NCI-H1694 treated with DMSO at 0.1 percent for 48 hours (cell line): ENCODE results near the gene TNFSF18.
"Not testable (repeated sequence)": the region's sequence is repeated elsewhere in the genome, so short reads cannot be mapped to it uniquely, and the experiment has no call there.

Experiments
- DNase-seq: peaks from one replicate; lab custom pipeline; 2025; lab: John Stamatoyannopoulos, UW

TNFSF18 gene, protein sequence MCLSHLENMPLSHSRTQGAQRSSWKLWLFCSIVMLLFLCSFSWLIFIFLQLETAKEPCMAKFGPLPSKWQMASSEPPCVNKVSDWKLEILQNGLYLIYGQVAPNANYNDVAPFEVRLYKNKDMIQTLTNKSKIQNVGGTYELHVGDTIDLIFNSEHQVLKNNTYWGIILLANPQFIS

DNA sequence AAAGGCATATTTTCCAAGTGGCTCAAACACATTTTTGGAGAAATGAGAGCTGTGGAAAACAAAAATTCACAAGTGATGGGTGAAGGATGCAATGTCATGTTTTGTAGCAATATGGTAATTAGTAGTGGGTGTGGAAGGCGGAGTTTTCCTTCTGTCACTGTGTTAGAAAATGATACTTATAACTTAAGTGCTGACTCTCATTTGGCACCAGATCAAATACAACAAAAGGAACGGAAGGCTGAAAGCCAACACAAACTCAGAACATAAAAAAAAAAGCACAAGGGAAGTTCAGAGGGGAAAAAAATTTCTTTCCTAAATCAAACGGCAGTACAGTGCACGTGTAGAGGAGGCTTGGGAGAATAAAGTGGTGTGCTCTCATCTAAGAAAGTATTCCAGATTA lies at the start of gene TNFSF18:
TNFSF18 (minus strand) TSS at position 77 of the 400 bp plus-strand sequence; CDS start at position 32, 45 bp downstream.
- no peak for DNase-seq

DNA sequence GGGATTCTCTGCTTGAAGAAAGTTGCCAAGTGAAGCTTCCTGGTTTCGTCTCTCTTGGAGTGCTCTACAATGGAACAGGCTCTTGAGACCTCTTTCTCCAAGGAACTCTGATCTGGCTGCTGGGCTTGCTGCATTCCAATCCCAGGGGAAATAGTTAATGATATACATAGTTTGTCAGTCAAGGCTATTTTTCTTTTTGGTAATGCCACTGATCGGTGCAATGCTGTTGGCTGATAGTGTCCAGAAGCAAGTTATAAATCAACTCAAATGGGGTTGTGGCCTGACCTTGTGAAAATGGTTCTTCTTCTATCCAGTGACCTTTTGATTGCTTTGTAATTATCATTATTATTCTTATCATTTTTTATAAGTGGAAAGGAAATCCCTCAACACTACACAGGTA lies 48.4 kb upstream of the TNFSF18 start:
- no peak for DNase-seq

DNA sequence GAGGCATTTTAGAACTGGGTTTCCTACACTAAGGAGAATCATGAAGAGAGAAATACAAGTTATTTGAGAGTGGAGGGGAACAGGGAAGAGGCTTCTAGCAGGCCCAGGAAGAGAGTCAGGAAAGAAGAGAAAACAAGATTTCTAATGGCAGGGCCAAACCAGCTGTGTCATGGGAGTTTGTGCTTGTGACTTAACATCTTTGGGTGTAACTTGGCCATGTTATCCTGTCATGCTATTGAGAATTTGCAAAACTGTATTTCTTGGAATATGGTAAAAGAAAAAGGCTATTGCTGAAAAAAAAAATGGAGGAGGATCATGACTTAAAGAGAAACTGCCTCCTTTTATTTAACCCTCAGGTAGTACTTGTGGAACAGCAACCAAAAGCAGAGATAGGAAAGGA lies 47.4 kb upstream of the TNFSF18 start:
- no peak for DNase-seq

DNA sequence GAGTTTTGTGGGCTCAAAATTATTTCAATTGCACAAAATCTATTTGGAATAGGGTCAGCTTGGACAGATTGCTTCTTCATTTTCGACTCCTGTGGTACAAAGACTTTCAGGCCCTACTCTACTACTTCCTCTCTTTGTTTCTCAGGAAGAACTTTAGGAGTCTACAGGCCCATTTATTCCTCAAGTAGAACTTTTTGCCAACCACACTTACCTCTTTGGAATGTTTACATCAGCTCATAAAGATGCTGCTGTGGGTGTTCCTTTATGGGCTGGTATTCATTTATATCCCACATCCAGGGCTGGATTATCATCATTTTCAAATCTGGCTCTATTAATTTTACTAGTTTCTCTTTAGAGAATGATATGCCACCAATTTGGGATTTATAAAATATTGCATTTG lies 46.3 kb upstream of the TNFSF18 start:
- DNase-seq = no peak

DNA sequence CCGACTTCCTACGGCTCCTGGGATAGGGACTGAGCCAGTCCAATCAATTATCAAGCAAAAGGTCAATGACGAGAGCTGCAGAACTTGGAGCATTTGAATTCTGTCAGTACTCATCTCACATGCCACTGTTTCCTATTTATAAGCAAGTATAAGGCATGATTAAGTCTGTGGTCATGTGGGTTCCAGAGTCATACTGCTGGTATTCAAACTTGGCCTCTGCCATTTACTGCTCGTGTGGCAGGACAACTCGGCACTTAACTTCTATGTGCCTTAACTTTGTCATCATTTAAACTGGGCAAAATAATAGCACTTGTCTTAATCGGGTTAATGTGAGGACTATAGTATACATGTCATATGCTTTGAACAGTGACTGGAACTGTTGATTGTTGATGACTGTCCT lies 44.9 kb upstream of the TNFSF18 start:
- no peak for DNase-seq

DNA sequence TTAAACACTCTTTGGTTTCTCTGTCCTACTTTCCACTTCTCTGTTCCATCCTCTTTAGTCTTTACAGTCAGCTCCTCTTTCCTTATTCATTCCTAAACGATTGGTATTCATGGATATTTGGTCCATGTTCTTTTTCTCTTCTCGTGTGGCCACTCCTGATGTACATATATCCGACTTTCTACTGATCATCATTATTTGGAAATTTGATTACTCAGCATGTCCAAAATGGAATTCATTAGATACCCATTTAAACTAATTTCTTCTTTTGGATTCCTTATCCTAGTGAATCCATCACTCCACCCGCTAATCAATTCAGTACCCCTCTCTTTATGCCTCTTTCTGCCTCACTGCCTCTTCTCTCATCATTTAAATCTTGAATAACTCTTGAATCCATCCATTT lies 43.8 kb upstream of the TNFSF18 start:
- DNase-seq = no peak

DNA sequence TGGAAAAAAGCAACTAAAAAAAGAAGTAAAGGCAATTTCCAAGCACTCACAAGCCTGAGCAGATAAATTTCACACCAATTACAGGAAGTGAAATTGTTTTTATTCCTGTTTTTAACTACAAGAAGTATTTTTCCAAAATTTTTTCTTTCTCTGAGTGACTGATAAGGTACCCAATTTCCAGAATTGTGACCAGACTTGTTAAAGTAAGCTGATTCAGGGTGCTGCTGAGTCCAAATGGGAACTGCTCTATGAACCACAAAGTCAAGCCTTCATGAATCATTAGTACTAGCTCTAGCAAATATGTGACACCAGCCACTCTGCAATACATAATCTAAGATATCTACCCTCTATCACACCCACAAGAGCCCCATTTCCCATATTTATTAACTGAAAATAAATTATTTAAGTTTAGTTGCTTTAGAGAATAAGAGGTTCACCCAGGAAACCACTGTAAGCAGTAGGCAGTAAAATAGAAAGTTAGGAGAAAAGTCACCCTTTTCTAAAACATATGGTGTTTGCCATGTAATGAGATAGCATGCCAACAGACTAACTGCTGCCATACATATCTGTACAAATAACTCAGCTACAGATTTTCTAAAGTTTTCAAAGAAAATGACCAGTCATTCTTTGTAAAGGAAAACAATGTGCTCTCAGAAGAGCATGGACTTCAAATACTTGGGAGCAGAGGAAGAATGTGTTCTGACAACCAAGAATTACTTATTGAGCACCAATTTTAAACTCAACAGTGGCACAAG lies 43.1 kb upstream of the TNFSF18 start:
- DNase-seq = no peak

DNA sequence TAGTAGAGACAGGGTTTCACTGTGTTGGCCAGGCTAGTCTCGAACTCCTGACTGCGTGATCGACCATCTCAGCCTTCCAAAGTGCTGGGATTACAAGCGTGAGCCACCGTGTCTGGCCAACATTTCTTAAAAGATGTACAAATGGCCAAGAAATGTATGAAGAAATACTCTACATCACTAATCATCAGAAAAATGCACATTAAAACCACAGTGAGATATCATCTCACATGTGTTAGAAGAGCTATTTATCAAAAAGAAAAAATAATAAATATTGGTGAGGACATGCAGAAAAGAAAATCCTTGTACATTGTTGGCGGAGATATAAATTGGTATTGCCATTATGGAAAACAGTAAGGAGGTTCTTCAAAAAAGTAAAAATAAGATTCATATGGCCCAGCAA lies 33.6 kb upstream of the TNFSF18 start:
- no peak for DNase-seq

DNA sequence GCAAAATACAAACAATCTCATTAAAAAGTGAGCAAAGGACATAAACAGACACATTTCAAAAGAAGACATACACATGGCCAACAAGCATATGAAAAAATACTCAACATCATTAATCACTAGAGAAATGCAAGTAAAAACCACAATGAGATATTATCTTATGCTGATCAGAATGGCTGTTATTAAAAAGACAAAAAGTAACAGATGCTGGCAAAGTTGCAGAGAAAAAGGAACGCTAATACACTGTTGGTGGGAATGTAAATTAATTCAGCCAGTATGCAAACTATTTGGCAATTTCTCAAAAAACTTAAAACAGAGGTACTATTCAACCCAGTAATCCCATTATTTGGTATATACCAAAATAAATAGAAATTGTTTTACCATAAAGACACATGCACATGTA lies 32.2 kb upstream of the TNFSF18 start:
- DNase-seq = no peak

DNA sequence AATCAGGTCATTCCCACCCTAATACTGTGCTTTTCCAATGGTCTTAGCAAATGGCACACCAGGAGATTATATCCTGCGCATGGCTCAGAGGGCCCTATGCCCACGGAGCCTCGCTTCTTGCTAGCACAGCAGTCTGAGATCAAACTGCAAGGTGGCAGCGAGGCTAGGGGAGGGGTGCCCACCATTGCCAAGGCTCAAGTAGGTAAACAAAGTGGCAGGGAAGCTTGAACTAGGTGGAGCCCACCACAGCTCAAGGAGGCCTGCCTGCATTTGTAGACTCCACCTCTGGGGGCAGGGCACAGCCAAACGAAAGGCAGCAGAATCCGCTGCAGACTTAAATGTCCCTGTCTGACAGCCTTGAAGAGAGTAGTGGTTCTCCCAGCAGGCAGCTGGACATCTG lies 23.5 kb upstream of the TNFSF18 start:
- DNase-seq = not testable (repeated sequence)

DNA sequence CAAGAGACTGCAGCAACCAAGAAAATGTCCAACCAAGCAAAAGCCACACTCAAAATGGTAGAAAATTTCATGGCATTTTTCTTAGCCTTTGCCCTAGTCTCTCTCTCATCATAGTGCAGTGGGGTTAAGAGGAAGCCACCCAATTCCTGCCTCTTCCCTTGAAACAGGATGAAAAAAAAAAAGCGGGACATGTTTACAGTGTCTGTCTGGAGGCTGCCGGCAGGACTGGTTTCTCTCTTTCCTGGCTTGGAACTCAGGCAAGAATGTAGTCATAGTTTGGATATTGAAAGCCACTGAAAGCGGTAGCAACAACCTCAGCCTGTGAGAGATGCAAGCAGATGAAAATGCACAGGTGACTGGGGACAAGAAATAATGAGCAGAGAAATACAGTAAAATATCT lies 13.3 kb upstream of the TNFSF18 start:
- DNase-seq = no peak

DNA sequence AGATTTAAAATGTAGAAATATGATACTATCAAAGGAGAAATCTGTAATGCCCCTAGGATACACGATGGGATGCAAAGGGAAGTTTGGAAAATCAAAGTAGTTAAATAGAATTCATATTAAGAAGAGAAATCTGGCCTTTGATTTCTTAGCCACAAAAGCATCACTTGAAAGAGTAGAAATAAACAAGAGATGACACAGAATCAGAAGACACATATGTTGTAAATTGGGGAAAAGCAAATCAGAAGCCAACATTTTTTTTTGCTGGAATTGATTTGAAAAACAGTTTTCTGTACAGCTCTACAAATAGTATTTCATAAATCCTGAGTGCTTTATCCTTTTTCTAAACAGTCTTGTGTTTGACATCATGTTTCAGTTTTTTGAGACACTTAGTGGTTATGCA lies 12.4 kb upstream of the TNFSF18 start:
- no peak for DNase-seq

DNA sequence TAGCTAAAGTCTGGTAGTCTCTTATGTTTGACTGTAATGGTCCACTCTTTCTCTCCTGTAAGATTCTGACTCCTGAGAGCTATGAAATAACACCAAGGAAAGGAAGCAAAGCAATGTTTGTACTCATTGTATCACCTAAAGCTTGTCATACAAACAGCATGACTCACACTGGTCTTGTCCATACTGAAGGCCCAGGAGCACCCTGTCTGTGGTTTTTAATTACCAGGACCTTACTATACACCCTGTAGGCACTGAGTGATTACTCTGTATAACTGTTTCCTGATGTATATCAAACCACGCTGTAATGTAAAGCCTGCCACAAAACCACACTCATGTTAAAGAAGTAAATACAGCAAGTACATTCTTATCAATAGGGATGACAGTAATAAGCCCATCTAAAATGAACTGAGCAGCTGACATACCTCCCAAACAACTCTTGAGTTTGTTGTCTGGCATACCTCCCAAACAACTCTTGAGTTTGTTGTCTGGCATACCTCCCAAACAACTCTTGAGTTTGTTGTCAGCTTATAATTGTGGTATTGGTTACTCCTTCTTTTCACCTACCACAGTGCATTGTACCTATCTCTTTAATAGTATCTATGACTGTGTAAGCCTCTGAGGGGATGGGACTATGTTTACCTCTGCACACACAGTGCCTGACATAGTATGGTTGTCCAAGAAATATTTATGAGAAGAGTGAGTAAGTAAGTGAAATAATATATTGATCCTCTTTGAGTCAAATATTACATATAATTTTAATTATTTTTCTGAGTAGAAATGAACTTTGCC lies 11.6 kb upstream of the TNFSF18 start:
- no peak for DNase-seq

DNA sequence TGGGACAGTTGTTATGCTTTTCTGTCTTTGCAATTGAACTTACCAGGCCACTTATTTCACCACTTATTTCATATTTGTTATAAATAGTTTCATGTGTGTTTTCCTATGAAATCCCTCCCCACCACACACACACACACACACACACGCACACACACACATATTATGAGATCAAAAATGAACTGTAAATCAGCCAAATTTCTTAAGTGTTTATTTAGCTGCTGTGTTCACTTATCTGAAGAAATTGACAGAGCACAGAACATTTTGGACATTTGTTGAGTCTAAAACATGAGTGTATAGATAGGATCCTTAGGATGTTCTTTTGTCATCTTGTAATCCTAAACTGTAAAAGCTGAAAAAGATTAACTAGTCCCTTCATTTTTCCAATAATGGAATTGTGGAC lies 7.8 kb upstream of the TNFSF18 start:
- DNase-seq = no peak

DNA sequence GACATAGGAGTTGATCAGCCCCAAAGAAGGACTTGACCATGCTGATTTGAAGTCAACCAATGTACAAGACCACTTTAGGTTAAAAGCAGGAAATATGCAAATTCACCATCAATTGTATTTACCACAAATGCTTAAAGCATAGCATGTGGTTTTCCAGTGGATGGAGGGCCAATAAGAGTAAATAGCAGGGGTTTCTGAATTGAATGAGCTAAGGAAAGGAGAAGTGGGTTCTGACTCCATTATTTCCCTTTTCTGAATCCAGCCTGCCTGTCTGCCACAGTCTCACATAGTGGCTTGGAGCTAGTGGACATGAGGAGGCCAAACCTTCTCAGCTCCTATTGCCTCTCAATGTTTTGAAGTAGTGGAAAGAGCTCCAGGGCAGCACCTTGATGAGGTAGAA lies 7.2 kb upstream of the TNFSF18 start:
- no peak for DNase-seq

DNA sequence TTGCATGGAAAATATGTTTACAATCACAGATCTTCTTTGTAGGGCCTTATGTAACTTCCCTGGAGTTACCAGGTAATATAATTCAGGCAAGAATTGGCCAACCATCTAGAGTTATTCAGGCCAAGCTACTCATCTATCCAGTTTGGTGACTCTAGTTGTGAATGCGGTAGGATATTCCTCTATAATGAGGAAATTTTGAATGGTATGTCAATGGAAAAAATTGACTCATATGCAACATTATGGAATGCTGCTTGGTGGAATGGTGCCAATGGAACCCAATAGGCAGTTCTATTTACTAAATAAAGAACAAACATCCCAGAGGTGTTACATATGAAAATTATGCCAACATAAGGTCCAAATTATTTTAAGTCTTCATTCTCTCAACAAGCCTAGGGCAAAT lies 5.6 kb upstream of the TNFSF18 start:
- DNase-seq = no peak

DNA sequence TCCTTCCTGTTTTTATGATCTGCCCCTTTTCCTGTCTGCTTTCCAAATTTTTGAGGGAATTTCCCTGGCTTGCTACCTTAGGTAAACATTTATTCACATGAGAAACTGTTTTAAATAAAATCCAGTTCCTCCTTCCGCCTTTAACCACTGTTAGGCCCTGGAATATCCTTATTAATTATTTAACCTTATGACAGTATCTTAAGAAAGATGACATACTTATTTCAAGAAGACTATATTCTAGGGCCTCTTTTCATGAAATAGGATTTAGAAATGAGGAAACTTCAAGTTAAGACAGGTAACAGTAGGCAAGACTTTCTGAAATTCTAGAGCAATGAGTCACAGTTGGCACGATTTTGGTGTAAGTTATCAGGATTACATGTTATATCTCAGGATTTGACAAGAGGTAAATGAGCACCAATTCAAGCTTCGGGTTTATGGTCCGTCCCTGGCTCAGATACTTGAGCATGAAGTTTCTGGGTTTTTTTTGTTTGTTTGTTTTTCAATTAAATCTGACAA lies 2.0 kb upstream of the TNFSF18 start:
- DNase-seq = no peak

DNA sequence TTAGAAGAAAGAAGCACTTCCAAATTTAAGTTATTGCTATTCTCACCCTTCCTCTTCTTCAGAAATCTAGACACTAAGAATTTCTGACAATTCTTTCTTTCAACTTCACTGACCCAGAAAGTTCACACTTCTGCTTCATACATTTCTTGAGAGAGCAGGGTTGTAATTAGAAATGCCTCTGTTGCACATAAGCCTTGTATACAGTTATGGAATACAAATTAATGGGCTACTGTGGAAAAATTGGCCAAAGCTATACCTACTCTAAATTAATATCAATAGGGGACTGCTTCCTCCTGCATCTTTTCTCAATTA lies 1.5 kb downstream of the TNFSF18 start:
- no peak for DNase-seq

DNA sequence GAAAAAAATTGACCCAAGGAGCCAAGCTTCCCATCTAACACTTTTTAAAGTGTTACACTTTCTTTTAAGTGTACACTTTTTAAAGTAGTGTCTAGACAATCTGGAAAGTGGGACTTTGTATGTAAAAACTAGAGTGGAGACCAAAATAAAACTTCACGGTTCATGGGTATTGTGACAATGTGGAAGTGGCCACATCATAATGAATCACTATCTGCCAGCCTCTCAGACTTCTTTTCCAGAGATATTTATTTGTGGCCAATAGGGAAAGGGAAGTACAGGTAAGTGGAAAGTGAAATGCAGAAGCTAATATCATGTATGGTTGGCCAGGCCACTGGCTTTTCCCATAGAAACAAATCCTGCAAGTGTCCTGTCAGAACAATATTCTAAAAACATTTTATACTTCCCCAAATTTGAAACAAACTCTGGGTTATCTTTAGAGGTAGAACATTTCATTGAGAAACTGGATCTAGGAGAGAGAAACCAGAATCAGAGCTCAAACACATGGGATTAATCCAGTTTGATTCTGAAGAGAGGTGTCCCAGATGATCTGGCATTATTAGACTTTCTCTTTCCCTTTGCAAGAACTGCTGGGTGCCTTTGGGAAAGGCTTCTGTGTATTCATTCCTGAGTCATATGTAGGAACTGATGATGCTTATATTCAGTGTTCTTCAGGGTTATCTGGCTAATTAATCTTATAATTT lies 2.0 kb downstream of the TNFSF18 start:
- DNase-seq = no peak

DNA sequence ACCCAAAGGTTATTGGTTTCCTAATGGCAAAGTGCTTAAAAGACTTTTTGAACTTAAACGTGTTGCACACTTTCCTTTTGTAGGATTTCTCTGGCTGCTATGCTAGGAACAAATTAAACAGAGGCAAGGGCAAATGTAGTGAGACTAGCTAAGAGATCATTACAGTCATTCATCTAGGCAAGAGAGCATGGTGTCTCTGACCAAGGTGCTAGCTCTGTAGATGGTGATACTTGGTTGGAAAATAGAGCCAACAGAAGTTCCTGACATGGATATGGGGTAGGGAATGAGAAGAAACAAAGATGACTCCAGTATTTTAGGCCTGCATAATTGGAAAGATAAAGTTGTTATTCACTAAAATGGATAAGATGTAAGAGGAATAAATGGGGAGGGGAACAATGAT lies 6.1 kb downstream of the TNFSF18 start:
- DNase-seq = no peak

DNA sequence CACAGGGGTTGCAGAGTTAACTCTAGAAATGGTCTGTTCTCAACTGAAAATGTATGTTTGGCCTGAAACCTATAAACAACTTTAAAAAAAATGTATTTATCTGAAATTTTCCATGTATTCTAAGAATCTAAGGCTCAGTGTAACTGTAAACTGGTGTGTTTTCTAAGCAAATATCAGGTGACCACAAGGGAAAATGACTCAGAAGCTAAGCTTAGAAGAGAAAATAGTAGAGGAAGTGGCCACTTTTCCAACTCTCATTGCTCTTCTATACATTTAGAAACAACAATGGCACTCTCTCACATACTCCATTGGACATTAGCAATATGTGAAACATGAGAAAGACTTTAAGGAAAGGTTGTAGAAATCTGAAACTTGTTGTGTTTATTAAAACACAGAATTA lies 7.5 kb downstream of the TNFSF18 start:
- no peak for DNase-seq

DNA sequence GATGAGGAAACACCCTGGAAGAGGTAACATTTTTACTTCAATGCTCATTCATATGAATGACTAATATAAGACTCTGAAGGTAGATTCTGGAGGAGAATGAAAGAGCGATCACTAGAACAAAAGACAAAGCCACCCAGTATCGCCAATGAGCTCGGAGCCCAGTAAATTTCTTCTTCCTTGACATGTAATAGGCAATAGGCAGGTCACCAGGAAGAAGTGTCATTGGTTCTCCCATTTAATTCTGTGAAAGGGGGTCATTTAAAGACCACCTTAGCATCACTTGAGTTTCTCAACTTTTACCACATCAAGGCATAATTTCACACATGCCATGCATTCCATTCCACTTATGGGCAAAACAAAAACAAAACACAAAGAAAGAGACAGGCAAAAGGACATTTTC lies 7.9 kb downstream of the TNFSF18 start:
- DNase-seq = no peak

DNA sequence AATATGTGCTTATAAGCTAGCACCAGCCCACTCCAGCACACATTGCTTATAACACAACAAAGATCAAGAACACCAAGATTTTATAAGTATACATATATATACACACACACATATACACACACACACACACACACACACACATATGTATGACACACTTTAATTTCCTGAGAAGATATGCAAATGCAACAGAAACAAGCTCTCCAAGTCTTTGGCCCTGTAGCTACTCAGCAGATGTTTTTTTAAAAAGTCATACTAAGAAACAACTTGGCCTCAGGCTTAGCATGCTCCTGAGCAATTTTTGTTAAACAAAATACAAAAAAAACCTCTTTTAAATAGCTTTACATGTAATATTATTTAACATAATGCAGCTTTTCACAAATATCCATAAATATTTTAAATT lies 11.1 kb downstream of the TNFSF18 start:
- no peak for DNase-seq
